CD14-positive monocyte (primary cell): ENCODE measurements around the gene ZC3H13. TPM values are rescaled to one million over a fixed set of nuclear protein-coding genes. Genes with fewer than 3 reads are reported as not detected.

Experiments
- DNase-seq, 3 donors: peaks; one replicate each; pipeline ENCODE4 v3.0.0-alpha.2; 2011 to 2022
- H2AFZ ChIP-seq: 2 replicates; pipeline ENCODE4 v1.6.0; 2012; ENCODE audit warnings: mild to moderate bottlenecking, low read depth, low read length, inconsistent platforms; ENCODE audit not compliant: insufficient read depth, poor library complexity, severe bottlenecking
- H3K27ac ChIP-seq, 2 donors: 1 replicate in 1 of 2; 2 replicates in 1 of 2; pipeline ENCODE4 v1.5.1; 2012 to 2013; ENCODE audit warnings: low read length in 2 of 2, control low read depth in 1 of 2, inconsistent platforms in 1 of 2, low read depth in 1 of 2, mild to moderate bottlenecking in 1 of 2
- H3K27me3 ChIP-seq, 2 donors: one replicate each; pipeline versions ENCODE4 v1.6.0 to v1.6.1; 2011 to 2013; ENCODE audit warnings: low read length in 2 of 2; ENCODE audit not compliant: control insufficient read depth in 2 of 2, insufficient read depth in 2 of 2
- H3K36me3 ChIP-seq, 2 donors: replicated peaks in 1 of 2; 1 replicate in 1 of 2; 2 replicates in 1 of 2; pipeline versions ENCODE4 v1.5.1 to v1.6.1; 2012 to 2013; ENCODE audit warnings: low read length in 2 of 2, control low read depth in 1 of 2, inconsistent platforms in 1 of 2, mild to moderate bottlenecking in 1 of 2; ENCODE audit not compliant: insufficient read depth in 2 of 2, control insufficient read depth in 1 of 2
- H3K4me1 ChIP-seq, 2 donors: 1 replicate in 1 of 2; 2 replicates in 1 of 2; pipeline versions ENCODE4 v1.5.1 to v1.6.1; 2012 to 2013; ENCODE audit warnings: low read length in 2 of 2, control low read depth in 1 of 2, inconsistent platforms in 1 of 2, mild to moderate bottlenecking in 1 of 2, moderate library complexity in 1 of 2; ENCODE audit not compliant: insufficient read depth in 2 of 2, control insufficient read depth in 1 of 2
- H3K4me2 ChIP-seq: replicated peaks from 2 replicates; pipeline ENCODE3; 2012; ENCODE audit warnings: low read length, moderate library complexity, mild to moderate bottlenecking; ENCODE audit not compliant: poor library complexity, severe bottlenecking; ENCODE audit errors: extremely low read depth
- H3K4me3 ChIP-seq, 3 experiments: fragments of 200-600 bp in 1 of 3; sonication (generic) in 1 of 3; replicated peaks in 1 of 3; 1 replicate in 2 of 3; 2 replicates in 1 of 3; pipeline ENCODE4 v1.5.1; 2011 to 2013; ENCODE audit warnings: low read length in 3 of 3, mild to moderate bottlenecking in 3 of 3, control low read depth in 2 of 3, low read depth in 2 of 3, inconsistent platforms in 1 of 3, moderate library complexity in 1 of 3
- H3K79me2 ChIP-seq: 2 replicates; pipeline ENCODE4 v1.6.0; 2012; ENCODE audit warnings: mild to moderate bottlenecking, control low read depth, inconsistent platforms, low read length, moderate library complexity; ENCODE audit not compliant: insufficient read depth
- H3K9ac ChIP-seq: 2 replicates; pipeline ENCODE4 v1.6.0; 2017; ENCODE audit warnings: low read length, mild to moderate bottlenecking; ENCODE audit not compliant: insufficient read depth, poor library complexity, severe bottlenecking
- H3K9me3 ChIP-seq, 2 donors: replicated peaks in 1 of 2; 1 replicate in 1 of 2; 2 replicates in 1 of 2; pipeline versions ENCODE4 v1.5.1 to v1.6.1; 2012 to 2013; ENCODE audit warnings: low read length in 2 of 2, control low read depth in 1 of 2; ENCODE audit not compliant: control insufficient read depth in 1 of 2, insufficient read depth in 1 of 2
- H4K20me1 ChIP-seq: 2 replicates; pipeline ENCODE4 v1.6.0; 2012; ENCODE audit warnings: mild to moderate bottlenecking, low read length, control low read depth, moderate library complexity; ENCODE audit not compliant: insufficient read depth
- H3K27ac Mint-ChIP-seq, 7 donors: one replicate each; pipeline ENCODE4 v1.8.0; 2020; ENCODE audit warnings: mild to moderate bottlenecking in 7 of 7, mixed read lengths in 7 of 7, moderate library complexity in 6 of 7, inconsistent platforms in 2 of 7
- H3K27me3 Mint-ChIP-seq, 3 donors: one replicate each; pipeline ENCODE4 v1.8.0; 2021 to 2022; ENCODE audit warnings: low read depth in 3 of 3, mild to moderate bottlenecking in 3 of 3, mixed read lengths in 3 of 3, moderate library complexity in 3 of 3, inconsistent platforms in 1 of 3
- H3K36me3 Mint-ChIP-seq, 2 donors: one replicate each; pipeline ENCODE4 v1.8.0; 2020; ENCODE audit warnings: mixed read lengths in 2 of 2, inconsistent platforms in 1 of 2, mild to moderate bottlenecking in 1 of 2
- H3K4me1 Mint-ChIP-seq: one replicate; pipeline ENCODE4 v1.8.0; 2020; ENCODE audit warnings: mild to moderate bottlenecking, mixed read lengths
- H3K4me3 Mint-ChIP-seq, 2 donors: one replicate each; pipeline ENCODE4 v1.8.0; 2020; ENCODE audit warnings: mild to moderate bottlenecking in 2 of 2, mixed read lengths in 2 of 2, moderate library complexity in 1 of 2
- H3K9me3 Mint-ChIP-seq, 7 donors: one replicate each; pipeline ENCODE4 v1.8.0; 2020 to 2022; ENCODE audit warnings: mixed read lengths in 7 of 7, mild to moderate bottlenecking in 6 of 7, moderate library complexity in 6 of 7, inconsistent platforms in 2 of 7
- CTCF ChIP-seq: fragments of 200-600 bp; IDR thresholded peaks from one replicate; pipeline ENCODE4 v1.8.0; 2022; ENCODE audit warnings: antibody characterized with exemption, mild to moderate bottlenecking
- WGBS: methylation state at CpG from one replicate; pipeline ENCODE4 v1.1.5; 2013; ENCODE audit warnings: missing lambda C conversion rate; ENCODE audit not compliant: insufficient coverage; 5-methylcytosine and 5-hydroxymethylcytosine counted together
- intact Hi-C, 2 donors: fragments of 100-400 bp; cut with micrococcal nuclease; formaldehyde crosslinking; loops; one replicate each; pipeline versions ENCODE4 v1.15.0 to v1.15.1; 2023
- polyA plus RNA-seq, 3 donors: library from polyadenylated mRNA; depleted of rRNA in 1 of 3; unstranded in 2 of 3; stranded (reverse) in 1 of 3; fragments of 300-500 nt in 2 of 3; fragments of >200 nt in 1 of 3; fragmentation: Illumina TruSeq in 2 of 3; gene quantifications; 1 replicate in 2 of 3; 2 replicates in 1 of 3; pipeline ENCODE4 v1.2.3, GENCODE V29; 2012 to 2021

ZC3H13 gene
- polyA plus RNA-seq, 3 donors, result 5.3 to 22.2 (median 9.7) TPM

- Histone ChIP-seq H3K9me3 (no peaks in the 10 kb centered on the region), H3K79me2 (no peaks in the 10 kb centered on the region), H3K4me2 (no peak overlapping the region), H3K9ac (no peak overlapping the region), H3K36me3 (peaks cover 71 to 89% of the 10 kb centered on the region in 2 donors), H4K20me1 (no peaks in the 10 kb centered on the region), H3K27me3 (no peaks in the 10 kb centered on the region), H3K27ac (no peak overlapping the region), H3K4me1 (no peaks in the 10 kb centered on the region), H3K4me3 (no peak overlapping the region), H2AFZ (no peak overlapping the region)
- no peaks in the 10 kb centered on the region for H3K9me3 Mint-ChIP-seq
- no peak for TF ChIP-seq CTCF
- no peaks in the 10 kb centered on the region for H3K4me1 Mint-ChIP-seq
- no peak for DNase-seq
- no CpG with 5 or more reads among the region's 1 CpG for WGBS
- H3K27ac Mint-ChIP-seq, result no peak overlapping the region
- peaks cover 0 to 2% (median 0%) of the 10 kb centered on the region in 3 donors for H3K27me3 Mint-ChIP-seq
- peaks cover 69 to 71% of the 10 kb centered on the region in 2 donors for H3K36me3 Mint-ChIP-seq
- no peak overlapping the region for H3K4me3 Mint-ChIP-seq
- intact Hi-C loops, result no loop called here
Observed at GRCh38 chr13:45961468-45961867, 91.1 kb downstream of the ZC3H13 start.

- peaks cover 44 to 45% of the 10 kb centered on the region in 2 donors for H3K36me3 Mint-ChIP-seq
- H3K27me3 Mint-ChIP-seq, result no peaks in the 10 kb centered on the region
- Histone ChIP-seq H3K27me3 (no peaks in the 10 kb centered on the region), H3K79me2 (no peaks in the 10 kb centered on the region), H3K27ac (peak overlapping the region in 1 of 2 donors; percentile 10), H3K36me3 (peaks cover 34 to 46% of the 10 kb centered on the region in 2 donors), H3K9me3 (no peaks in the 10 kb centered on the region), H3K4me3 (no peak overlapping the region), H3K9ac (no peak overlapping the region), H3K4me2 (no peak overlapping the region), H3K4me1 (peaks cover 17 to 18% of the 10 kb centered on the region in 2 donors), H4K20me1 (no peaks in the 10 kb centered on the region), H2AFZ (no peak overlapping the region)
- H3K4me3 Mint-ChIP-seq, result no peak overlapping the region
- H3K4me1 Mint-ChIP-seq, result peaks cover 19% of the 10 kb centered on the region
- intact Hi-C loops, result no loop called here
- peaks cover 0 to 6% (median 2%) of the 10 kb centered on the region in 7 donors for H3K9me3 Mint-ChIP-seq
- no CpG with 5 or more reads among the region's 3 CpGs for WGBS
- H3K27ac Mint-ChIP-seq, result no peak overlapping the region
- no peak for TF ChIP-seq CTCF
- no peak for DNase-seq
Observed at GRCh38 chr13:45954836-45955800, 97.4 kb downstream of the ZC3H13 start.
